RWPE2 (cell line): ENCODE data around the gene SCN3B.

Source experiments
- ATAC-seq: fragments of 200-7000 bp; cut with Tn5 transposase; 3 replicates; pipeline ENCODE4 v1.9.1; 2021; ENCODE audit warnings: low read depth
- DNase-seq: peaks from one replicate; pipeline ENCODE4 v3.0.0-alpha.2; 2020; ENCODE audit warnings: low spot score
- H3K27ac ChIP-seq: fragments of 450-650 bp; 2 replicates; pipeline ENCODE4 v1.5.1; 2017; ENCODE audit warnings: mild to moderate bottlenecking; ENCODE audit not compliant: poor library complexity, severe bottlenecking
- H3K27me3 ChIP-seq: fragments of 250-450 bp; sonication (Bioruptor Pico); 2 replicates; pipeline ENCODE4 v1.5.1; 2021; ENCODE audit warnings: mild to moderate bottlenecking, moderate library complexity; ENCODE audit not compliant: insufficient read depth, poor library complexity, severe bottlenecking
- H3K36me3 ChIP-seq: fragments of 250-450 bp; sonication (Bioruptor Pico); 2 replicates; pipeline ENCODE4 v1.5.1; 2020; ENCODE audit warnings: low read depth, mild to moderate bottlenecking, moderate library complexity
- H3K4me1 ChIP-seq: fragments of 250-450 bp; sonication (Bioruptor Pico); 2 replicates; pipeline ENCODE4 v1.5.1; 2021; ENCODE audit warnings: mild to moderate bottlenecking, moderate library complexity; ENCODE audit not compliant: insufficient read depth, poor library complexity, severe bottlenecking
- H3K4me3 ChIP-seq: fragments of 250-450 bp; sonication (Bioruptor Pico); 2 replicates; pipeline ENCODE4 v1.5.1; 2021; ENCODE audit warnings: mild to moderate bottlenecking, moderate library complexity; ENCODE audit not compliant: severe bottlenecking
- H3K9me3 ChIP-seq: fragments of 250-450 bp; sonication (Bioruptor Pico); 2 replicates; pipeline ENCODE4 v1.5.1; 2021; ENCODE audit warnings: mild to moderate bottlenecking, moderate library complexity; ENCODE audit not compliant: severe bottlenecking
- CTCF ChIP-seq: fragments of 450-650 bp; IDR thresholded peaks from one replicate; pipeline ENCODE4 v1.5.1; 2017; ENCODE audit warnings: mild to moderate bottlenecking, moderate library complexity; ENCODE audit not compliant: poor library complexity, severe bottlenecking

Gene SCN3B

GRCh38 chr11:123585706-123586105 lies 68.7 kb downstream of the SCN3B start:
- Histone ChIP-seq H3K4me1 (no peaks in the 10 kb centered on the region), H3K27ac (no peak overlapping the region), H3K36me3 (no peaks in the 10 kb centered on the region), H3K4me3 (no peak overlapping the region), H3K9me3 (no peaks in the 10 kb centered on the region), H3K27me3 (no peaks in the 10 kb centered on the region)
- TF ChIP-seq CTCF, result no peak
- no peak for DNase-seq
- no peak for ATAC-seq

- Histone ChIP-seq H3K4me3 (no peak overlapping the region), H3K4me1 (no peaks in the 10 kb centered on the region), H3K9me3 (no peaks in the 10 kb centered on the region), H3K27me3 (no peaks in the 10 kb centered on the region), H3K27ac (no peak overlapping the region), H3K36me3 (no peaks in the 10 kb centered on the region)
- ATAC-seq, result no peak
- TF ChIP-seq CTCF, result no peak
- DNase-seq, result no peak
Measured at GRCh38 chr11:123585206-123585605, 69.2 kb downstream of the SCN3B start.

- DNase-seq (no peak), ATAC-seq (no peak)
- no peak for TF ChIP-seq CTCF
- Histone ChIP-seq H3K9me3 (no peaks in the 10 kb centered on the region), H3K4me3 (no peak overlapping the region), H3K27me3 (no peaks in the 10 kb centered on the region), H3K36me3 (no peaks in the 10 kb centered on the region), H3K27ac (no peak overlapping the region), H3K4me1 (no peaks in the 10 kb centered on the region)
Measured at GRCh38 chr11:123584737-123585136, 69.7 kb downstream of the SCN3B start.

GRCh38 chr11:123584186-123584585 lies 70.2 kb downstream of the SCN3B start:
- no peaks in the 10 kb centered on the region for H3K9me3 ChIP-seq
- ATAC-seq (no peak), DNase-seq (no peak)
- H3K4me3 ChIP-seq, result no peak overlapping the region
- no peak for TF ChIP-seq CTCF
- H3K36me3 ChIP-seq, result no peaks in the 10 kb centered on the region
- H3K27ac ChIP-seq, result no peak overlapping the region
- H3K27me3 ChIP-seq, result no peaks in the 10 kb centered on the region
- no peaks in the 10 kb centered on the region for H3K4me1 ChIP-seq

GRCh38 chr11:123582992-123583504 lies 71.4 kb downstream of the SCN3B start:
- no peaks in the 10 kb centered on the region for H3K27me3 ChIP-seq
- H3K36me3 ChIP-seq, result no peaks in the 10 kb centered on the region
- no peaks in the 10 kb centered on the region for H3K9me3 ChIP-seq
- no peak overlapping the region for H3K4me3 ChIP-seq
- ATAC-seq (no peak), DNase-seq (no peak)
- no peak for TF ChIP-seq CTCF
- no peaks in the 10 kb centered on the region for H3K4me1 ChIP-seq
- no peak overlapping the region for H3K27ac ChIP-seq
